Mucosa of descending colon (tissue), 3 donors: ENCODE data around the gene SCYL1. TPM values are rescaled to one million over a fixed set of nuclear protein-coding genes. Genes with fewer than 3 reads are reported as not detected.

Experiments used
- ATAC-seq: fragments of 200-7000 bp; cut with Tn5 transposase; one replicate; pipeline ENCODE4 v1.9.1; 2020; ENCODE audit warnings: mild to moderate bottlenecking, moderate library complexity
- DNase-seq, 3 donors: peaks; one replicate each; pipeline ENCODE4 v3.0.0-alpha.2; 2020
- H3K36me3 ChIP-seq: fragments of 200-600 bp; one replicate; pipeline ENCODE4 v1.8.0; 2021; ENCODE audit warnings: low read depth, mild to moderate bottlenecking
- H3K4me1 ChIP-seq: fragments of 200-600 bp; one replicate; pipeline ENCODE4 v1.8.0; 2021; ENCODE audit warnings: low read depth, mild to moderate bottlenecking
- H3K4me3 ChIP-seq: fragments of 200-600 bp; one replicate; pipeline ENCODE4 v1.8.0; 2021; ENCODE audit warnings: mild to moderate bottlenecking
- H3K9me3 ChIP-seq: fragments of 200-600 bp; one replicate; pipeline ENCODE4 v1.8.0; 2021; ENCODE audit warnings: mild to moderate bottlenecking
- intact Hi-C, 2 donors: fragments of 100-400 bp; cut with DNase I in 1 of 2; cut with micrococcal nuclease in 1 of 2; formaldehyde crosslinking; loops; one replicate each; pipeline versions ENCODE4 v1.11.0 to v1.11.1; 2022; cut with DNase I, micrococcal nuclease
- total RNA-seq, 3 donors: library from RNA; stranded (reverse); fragmentation: NEBNext Ultra II Directional in 2 of 3; extraction: Animal tissue kit (Norgen Biotek cat#: 25700) in 2 of 3; gene quantifications; one replicate each; pipeline versions ENCODE4 v1.2.1 to v1.2.4, GENCODE V29; 2021 to 2023
- TF ChIP-seq, protein P1 (sequence below): fragments of 200-600 bp; IDR thresholded peaks from one replicate; pipeline ENCODE4 v1.8.0; 2022; ENCODE audit warnings: antibody characterized with exemption, mild to moderate bottlenecking
- donor health status: DM: no; HTN: no; CAD: no; lungs with moderate emphysema.
- donor health status: DM: no; HTN: no; CAD: no.
- donor health status: DM: no; HTN: yes; CAD: no.

Gene SCYL1
- total RNA-seq, 3 donors from 2014 or later = 60.1 to 77.4 (median 60.3) TPM

DNA sequence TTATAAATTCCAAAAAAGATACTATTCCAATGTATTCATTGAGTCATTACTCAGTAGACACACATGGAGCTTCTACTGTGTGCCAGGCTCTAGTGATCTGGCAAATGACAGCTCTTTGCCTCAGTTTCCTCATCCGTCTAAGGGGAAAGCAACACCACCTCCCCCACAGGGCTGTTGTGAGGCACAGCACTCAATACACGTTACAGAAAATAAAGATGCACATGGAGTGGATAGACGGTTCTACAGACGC lies 32.6 kb upstream of the SCYL1 start:
- ATAC-seq = no peak
- no peaks in the 10 kb centered on the region for H3K9me3 ChIP-seq
- TF ChIP-seq, protein P1, sequence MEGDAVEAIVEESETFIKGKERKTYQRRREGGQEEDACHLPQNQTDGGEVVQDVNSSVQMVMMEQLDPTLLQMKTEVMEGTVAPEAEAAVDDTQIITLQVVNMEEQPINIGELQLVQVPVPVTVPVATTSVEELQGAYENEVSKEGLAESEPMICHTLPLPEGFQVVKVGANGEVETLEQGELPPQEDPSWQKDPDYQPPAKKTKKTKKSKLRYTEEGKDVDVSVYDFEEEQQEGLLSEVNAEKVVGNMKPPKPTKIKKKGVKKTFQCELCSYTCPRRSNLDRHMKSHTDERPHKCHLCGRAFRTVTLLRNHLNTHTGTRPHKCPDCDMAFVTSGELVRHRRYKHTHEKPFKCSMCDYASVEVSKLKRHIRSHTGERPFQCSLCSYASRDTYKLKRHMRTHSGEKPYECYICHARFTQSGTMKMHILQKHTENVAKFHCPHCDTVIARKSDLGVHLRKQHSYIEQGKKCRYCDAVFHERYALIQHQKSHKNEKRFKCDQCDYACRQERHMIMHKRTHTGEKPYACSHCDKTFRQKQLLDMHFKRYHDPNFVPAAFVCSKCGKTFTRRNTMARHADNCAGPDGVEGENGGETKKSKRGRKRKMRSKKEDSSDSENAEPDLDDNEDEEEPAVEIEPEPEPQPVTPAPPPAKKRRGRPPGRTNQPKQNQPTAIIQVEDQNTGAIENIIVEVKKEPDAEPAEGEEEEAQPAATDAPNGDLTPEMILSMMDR = no peak
- DNase-seq = no peak
- H3K4me3 ChIP-seq = no peak overlapping the region
- H3K4me1 ChIP-seq = peaks cover 74% of the 10 kb centered on the region
- H3K36me3 ChIP-seq = no peaks in the 10 kb centered on the region
- intact Hi-C loops = no loop called here

DNA sequence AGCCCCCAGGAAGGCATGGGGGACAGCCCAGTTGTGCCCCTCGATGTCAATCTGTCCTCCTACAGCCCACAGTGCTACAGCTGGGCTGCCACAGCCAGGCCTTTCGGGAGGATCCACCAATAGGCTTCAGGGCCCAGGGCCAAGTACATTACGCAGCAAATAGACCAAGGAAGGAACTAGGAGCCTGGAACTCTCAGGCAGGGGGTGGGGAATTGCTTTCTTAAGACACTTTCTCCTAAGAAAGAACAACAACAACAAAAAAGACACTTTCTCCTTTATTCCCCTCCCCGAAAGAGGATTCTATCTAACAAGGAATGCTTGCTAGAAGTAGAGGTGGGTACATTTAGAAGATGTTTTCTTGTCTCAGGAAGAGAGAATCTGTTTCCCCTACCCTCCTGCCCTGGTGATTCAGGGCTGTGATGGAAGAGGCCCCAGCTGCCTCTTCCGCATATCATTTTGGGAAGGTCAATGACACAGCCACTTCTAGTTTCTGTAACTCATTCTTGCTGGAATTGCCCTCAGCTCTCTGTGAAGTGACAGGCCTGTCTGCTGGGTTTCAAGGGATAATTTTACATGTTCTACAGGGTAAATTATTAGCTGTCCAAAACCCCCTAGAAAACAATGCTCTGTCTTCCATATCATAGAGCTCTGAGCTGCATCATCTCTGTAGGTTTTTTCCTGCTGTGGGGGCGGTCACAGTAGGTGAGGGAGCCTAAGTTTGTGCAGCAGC lies 32.1 kb upstream of the SCYL1 start:
- intact Hi-C loops = no loop called here
- Histone ChIP-seq H3K36me3 (no peaks in the 10 kb centered on the region), H3K9me3 (no peaks in the 10 kb centered on the region), H3K4me3 (no peak overlapping the region), H3K4me1 (peaks cover 70% of the 10 kb centered on the region)
- TF ChIP-seq, protein P1 = no peak
- DNase-seq (peak; percentile 75 to 90 (median 83)), ATAC-seq (peak; percentile 31)

DNA sequence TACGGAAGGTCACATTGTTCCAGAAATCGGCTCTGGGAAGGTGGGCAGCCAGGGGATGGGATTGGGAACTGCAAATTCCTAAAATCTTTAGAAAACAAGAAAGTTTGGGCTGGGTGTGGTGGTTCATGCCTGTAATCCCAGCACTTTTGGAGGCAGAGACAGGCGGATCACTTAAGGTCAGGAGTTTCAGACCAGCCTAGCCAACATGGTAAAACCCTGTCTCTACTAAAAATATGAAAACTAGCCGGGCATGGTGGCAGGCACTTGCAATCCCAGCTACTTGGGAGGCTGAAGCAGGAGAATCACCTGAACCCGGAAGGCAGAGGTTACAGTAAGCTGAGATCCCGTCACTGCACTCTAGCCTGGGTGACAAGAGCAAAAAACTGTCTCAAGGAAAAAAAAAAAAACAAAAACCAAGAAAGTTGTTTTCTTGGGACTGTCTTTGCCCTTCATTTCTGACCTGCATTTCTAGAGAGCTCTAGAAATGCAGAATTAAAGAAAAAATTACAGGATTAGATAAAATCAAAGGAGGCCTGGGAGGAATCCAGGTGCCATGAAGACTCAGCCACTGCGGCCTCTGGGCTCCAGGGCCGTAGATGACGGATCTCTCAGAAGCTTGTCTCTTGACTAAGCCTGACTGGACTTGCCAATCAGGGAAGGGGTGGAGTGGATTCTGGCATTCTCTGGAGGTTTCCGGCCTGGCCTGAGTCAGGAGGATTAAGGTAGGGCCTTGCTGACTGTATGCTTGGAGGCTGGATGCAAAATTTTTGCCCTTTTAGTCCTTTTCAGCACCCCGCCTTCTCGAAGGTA lies 31.3 kb upstream of the SCYL1 start:
- peak; percentile 16 for ATAC-seq

DNA sequence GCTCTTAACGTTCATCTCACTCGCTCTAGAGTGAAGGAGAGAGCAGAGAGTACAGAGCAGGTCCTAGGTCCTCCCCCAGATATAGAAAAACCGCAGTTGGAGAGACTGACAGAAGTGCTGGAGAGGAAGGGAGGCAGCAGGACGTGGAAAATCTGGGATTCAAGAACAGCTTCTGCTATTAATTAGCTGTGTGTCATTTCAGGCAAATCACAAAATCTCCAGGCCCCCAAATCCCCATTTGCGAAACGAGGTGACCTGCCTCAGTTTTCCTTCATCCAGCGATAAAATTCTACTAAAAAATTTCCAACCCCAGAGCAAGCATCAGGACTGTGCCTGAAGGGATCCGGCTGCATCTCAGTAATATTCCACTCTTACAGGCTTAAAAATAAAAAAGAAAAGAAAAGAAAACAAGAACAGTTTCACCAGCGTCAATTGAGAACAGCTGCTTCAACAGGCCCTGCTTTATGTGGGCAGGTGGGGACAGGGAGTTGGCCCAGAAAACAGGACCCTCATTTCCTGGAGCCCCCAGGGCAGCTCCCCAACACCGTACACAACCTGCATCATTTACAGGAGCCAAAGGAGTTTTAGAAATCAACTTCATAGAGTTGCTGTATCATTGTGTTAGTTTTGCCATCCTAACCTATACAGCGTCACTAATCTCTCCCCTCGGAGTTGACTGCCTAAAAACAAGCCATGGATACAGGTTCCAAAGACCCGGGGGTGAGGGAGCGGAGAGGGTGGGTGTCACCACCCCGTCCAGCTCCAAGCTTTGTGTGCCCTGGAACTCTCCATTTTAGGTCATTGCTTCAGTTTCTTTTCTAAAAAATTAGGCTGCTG lies 28.4 kb upstream of the SCYL1 start:
- ATAC-seq (no peak), DNase-seq (peak in 2 of 3 donors; percentile 36 to 38)
- TF ChIP-seq, protein P1 = no peak
- no peak overlapping the region for H3K4me3 ChIP-seq
- no peaks in the 10 kb centered on the region for H3K9me3 ChIP-seq
- intact Hi-C loops = no loop called here
- H3K36me3 ChIP-seq = no peaks in the 10 kb centered on the region
- H3K4me1 ChIP-seq = peaks cover 33% of the 10 kb centered on the region

More for the DNA sequence above, 31.3 kb upstream of the SCYL1 start:
- peaks cover 62% of the 10 kb centered on the region for H3K4me1 ChIP-seq
- intact Hi-C loops = no loop called here
- no peaks in the 10 kb centered on the region for H3K36me3 ChIP-seq
- no peak overlapping the region for H3K4me3 ChIP-seq
- no peaks in the 10 kb centered on the region for H3K9me3 ChIP-seq
- DNase-seq = peak; percentile 72 to 87 (median 77)
- TF ChIP-seq, protein P1 = no peak

DNA sequence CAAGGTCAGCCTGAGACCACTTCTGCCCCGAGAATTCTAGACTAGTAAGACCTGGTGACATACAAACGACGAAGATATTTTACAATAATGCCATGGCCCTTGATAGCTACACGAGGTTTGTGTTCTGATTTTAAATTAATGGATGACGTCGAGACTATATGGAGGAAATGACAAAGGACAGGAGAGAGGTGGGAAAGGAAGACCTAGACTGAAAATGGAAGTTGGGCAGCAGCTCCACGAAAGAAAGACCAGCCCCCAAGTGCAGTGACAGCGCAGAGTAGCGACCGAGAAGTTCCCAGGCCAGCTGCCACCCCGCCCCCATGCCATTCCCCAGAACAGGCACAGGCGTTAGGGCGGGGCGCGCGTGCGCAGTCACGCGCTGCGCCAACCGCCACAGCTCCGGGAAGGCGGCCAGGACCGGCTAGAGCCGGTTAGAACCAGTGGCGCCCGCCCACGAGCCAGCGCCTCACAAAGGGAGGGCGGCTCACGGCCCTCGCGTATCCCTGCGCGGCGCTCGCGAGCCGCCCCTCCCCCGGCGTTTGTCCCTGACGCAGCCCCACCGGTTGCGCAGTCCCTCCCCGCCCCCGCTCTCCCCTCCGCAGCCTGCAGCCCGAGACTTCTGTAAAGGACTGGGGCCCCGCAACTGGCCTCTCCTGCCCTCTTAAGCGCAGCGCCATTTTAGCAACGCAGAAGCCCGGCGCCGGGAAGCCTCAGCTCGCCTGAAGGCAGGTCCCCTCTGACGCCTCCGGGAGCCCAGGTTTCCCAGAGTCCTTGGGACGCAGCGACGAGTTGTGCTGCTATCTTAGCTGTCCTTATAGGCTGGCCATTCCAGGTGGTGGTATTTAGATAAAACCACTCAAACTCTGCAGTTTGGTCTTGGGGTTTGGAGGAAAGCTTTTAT lies 27.5 kb upstream of the SCYL1 start:
- Histone ChIP-seq H3K4me3 (peak overlapping the region; percentile 76), H3K4me1 (peaks cover 24% of the 10 kb centered on the region), H3K9me3 (no peaks in the 10 kb centered on the region), H3K36me3 (no peaks in the 10 kb centered on the region)
- TF ChIP-seq, protein P1 = no peak
- intact Hi-C loops = no loop called here
- peak; percentile 84 for ATAC-seq
- DNase-seq = peak; percentile 99
